Activated naive CD8-positive, alpha-beta T cell treated with anti-CD3 and anti-CD28 coated beads, Interleukin-2, amount 50 U/mL, for 24 hours (primary cell): ENCODE results near the gene CDC27.
"Not testable (repeated sequence)": the region's sequence is repeated elsewhere in the genome, so short reads cannot be mapped to it uniquely, and the experiment has no call there.

Experiments
- ATAC-seq: fragments of 150-1000 bp; cut with Tn5 transposase; one replicate; pipeline ENCODE4 v1.10.0; 2021
- DNase-seq: peaks from one replicate; pipeline ENCODE4 v3.0.0; 2021
- H3K27ac Mint-ChIP-seq: one replicate; pipeline ENCODE4 v1.8.0; 2021; ENCODE audit warnings: mild to moderate bottlenecking, mixed read lengths
- H3K27me3 Mint-ChIP-seq: one replicate; pipeline ENCODE4 v1.8.0; 2021; ENCODE audit warnings: mixed read lengths
- H3K36me3 Mint-ChIP-seq: one replicate; pipeline ENCODE4 v1.8.0; 2021; ENCODE audit warnings: low read depth, mixed read lengths
- H3K4me1 Mint-ChIP-seq: one replicate; pipeline ENCODE4 v1.8.0; 2021; ENCODE audit warnings: mixed read lengths
- H3K4me3 Mint-ChIP-seq: one replicate; pipeline ENCODE4 v1.8.0; 2021; ENCODE audit warnings: mild to moderate bottlenecking, moderate library complexity, mixed read lengths
- H3K9me3 Mint-ChIP-seq: one replicate; pipeline ENCODE4 v1.8.0; 2021; ENCODE audit warnings: mixed read lengths

Gene CDC27

DNA sequence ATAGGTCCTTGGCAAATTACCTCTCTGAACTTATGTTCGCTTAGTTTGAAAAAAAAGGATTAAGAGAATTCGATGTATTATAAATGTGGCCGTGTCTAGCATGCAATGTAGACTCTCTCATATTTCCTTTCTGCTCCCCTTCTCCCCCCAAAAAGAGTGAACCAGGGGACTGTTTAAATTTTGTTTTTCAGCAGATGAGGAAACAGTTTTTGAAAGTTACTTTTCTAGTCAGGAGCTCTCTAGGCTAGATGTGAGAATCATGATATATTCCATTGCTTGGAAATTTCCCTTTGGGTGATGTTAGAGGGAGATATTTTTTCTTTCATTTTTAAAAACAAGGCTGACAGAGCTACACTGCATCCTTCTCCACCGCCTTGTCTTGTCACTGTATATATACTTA is 1.1 kb upstream of the CDC27 start:
- no peaks in the 10 kb centered on the region for H3K27me3 Mint-ChIP-seq
- no peaks in the 10 kb centered on the region for H3K9me3 Mint-ChIP-seq
- peak overlapping the region; percentile 94 for H3K27ac Mint-ChIP-seq
- peaks cover 38% of the 10 kb centered on the region for H3K4me1 Mint-ChIP-seq
- no peak overlapping the region for H3K4me3 Mint-ChIP-seq
- peaks cover 4% of the 10 kb centered on the region for H3K36me3 Mint-ChIP-seq
- ATAC-seq (no peak), DNase-seq (no peak)

DNA sequence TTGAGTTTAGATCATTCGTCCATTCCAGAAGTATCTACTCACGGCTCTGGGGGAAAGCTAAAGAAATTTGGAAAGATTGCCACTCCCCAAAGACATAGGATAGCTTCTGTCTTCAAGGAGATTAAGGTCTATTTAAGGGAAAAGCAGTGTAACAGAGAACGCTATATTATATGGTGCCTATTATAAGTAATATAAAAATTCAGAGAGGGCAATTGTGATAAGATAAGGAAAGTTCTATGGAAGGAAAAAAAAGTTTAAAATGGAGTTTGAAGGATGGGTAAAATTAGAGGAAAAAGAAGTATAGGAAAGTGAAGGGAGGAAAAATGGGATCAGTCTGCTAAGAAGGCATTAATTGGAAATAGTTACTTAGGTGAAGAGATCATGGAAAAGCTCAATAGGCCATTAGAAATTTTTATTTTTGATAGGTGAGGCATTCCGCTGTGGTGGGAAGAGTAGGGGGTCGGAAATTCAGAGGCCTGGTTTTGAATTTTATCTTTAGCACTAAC is 690 bp upstream of the CDC27 start:
- peak overlapping the region; percentile 94 for H3K4me3 Mint-ChIP-seq
- peaks cover 4% of the 10 kb centered on the region for H3K36me3 Mint-ChIP-seq
- DNase-seq (no peak), ATAC-seq (no peak)
- H3K4me1 Mint-ChIP-seq, result peaks cover 40% of the 10 kb centered on the region
- peak overlapping the region; percentile 94 for H3K27ac Mint-ChIP-seq
- no peaks in the 10 kb centered on the region for H3K27me3 Mint-ChIP-seq
- no peaks in the 10 kb centered on the region for H3K9me3 Mint-ChIP-seq

DNA sequence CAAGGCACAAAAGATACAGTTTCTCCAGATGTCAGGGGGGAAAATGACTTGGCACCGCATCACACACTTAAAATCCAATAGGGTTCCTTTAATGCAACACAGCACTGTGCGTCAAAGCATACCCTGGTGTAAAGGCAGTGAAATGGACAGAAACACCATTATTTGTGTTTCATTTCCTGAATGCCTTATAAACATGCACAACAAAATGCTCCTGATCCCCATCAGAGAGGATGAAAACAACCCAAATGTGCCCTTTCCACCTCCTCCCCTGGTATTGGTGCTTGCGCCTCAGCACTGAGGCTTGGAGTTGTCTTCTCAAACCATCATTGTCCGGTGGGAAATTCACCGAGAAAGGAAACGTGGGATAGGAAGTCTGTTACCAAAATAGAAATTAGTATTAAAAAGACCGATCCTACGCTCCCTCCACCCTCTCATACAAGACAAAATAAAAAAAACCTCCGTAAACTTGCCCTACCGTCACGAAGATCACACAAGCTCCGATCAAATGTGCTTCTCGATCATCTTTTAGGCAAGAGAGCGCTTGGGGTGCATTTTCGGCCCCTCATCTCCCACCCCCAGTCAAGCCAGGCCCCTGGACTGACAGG is 722 bp downstream of the CDC27 start:
- ATAC-seq, result peak; percentile 17
- DNase-seq, result no peak

DNA sequence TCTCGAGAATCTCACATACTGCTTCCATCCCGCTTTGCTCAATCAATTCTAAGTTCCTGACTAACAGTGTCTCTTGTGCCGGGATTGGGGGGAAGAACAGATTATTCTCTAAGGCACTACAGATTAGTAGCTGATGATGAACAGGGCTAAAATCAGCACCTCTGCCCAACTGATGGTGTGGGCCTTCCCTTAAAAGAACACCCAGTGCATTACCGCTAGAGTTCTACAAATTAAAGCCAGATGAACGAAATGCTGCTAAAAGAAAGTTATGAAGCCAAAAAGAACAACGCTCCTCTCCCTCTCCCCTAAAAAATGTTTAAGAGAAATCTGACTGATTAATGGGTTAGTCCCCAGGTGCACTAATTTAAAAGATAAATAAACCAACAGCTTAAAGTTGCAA is 4.4 kb downstream of the CDC27 start:
- peaks cover 54% of the 10 kb centered on the region for H3K4me1 Mint-ChIP-seq
- no peak for DNase-seq
- H3K27ac Mint-ChIP-seq, result no peak overlapping the region
- no peaks in the 10 kb centered on the region for H3K9me3 Mint-ChIP-seq
- no peak overlapping the region for H3K4me3 Mint-ChIP-seq
- H3K27me3 Mint-ChIP-seq, result no peaks in the 10 kb centered on the region
- H3K36me3 Mint-ChIP-seq, result peaks cover 12% of the 10 kb centered on the region
- no peak for ATAC-seq

More for the DNA sequence above, 722 bp downstream of the CDC27 start:
- Mint-ChIP-seq H3K36me3 (peaks cover 7% of the 10 kb centered on the region), H3K4me1 (peaks cover 51% of the 10 kb centered on the region), H3K27me3 (no peaks in the 10 kb centered on the region), H3K9me3 (no peaks in the 10 kb centered on the region), H3K27ac (peak overlapping the region; percentile 94), H3K4me3 (peak overlapping the region; percentile 94)

DNA sequence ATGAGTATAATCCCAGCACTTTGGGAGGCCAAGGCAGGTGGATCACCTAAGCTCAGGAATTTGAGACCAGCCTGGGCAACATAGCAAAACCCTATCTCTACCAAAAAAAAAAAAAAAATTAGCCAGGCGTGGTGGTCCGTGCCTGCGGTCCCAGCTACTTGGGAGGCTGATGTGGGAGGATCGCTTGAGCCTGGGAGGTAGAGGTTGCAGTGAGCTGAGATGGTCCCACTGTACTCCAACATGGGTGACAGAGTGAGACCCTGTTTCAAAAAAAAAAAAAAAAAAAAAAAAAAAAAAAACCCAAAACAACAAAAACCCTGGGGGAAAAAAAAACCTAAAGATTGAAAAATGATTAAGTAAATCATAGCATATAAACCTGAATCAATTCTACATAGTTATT is 8.1 kb downstream of the CDC27 start:
- not testable (repeated sequence) for H3K4me3 Mint-ChIP-seq, H3K9me3 Mint-ChIP-seq, H3K27me3 Mint-ChIP-seq, DNase-seq, ATAC-seq, H3K27ac Mint-ChIP-seq
- peaks cover 28% of the 10 kb centered on the region for H3K36me3 Mint-ChIP-seq
- peaks cover 45% of the 10 kb centered on the region for H3K4me1 Mint-ChIP-seq

DNA sequence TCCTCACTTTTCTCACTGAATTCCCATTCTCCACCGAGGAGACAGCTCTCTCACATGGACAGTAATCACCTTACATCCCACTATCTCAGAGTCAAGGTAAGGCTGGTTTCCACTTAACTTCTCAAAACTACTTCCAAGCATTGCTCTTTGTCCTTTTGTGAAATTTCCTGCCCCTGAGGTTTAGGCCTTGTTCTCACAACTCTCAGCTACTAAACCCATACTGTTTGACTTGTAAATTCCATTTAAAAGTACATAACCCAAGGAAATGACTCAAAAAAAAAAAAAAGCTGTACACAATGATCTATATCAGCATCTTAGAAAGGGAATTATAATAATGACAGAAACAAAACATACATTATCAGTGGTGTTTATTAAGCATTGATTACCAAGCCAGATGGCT is 8.8 kb downstream of the CDC27 start:
- DNase-seq (no peak), ATAC-seq (no peak)
- Mint-ChIP-seq H3K36me3 (peaks cover 28% of the 10 kb centered on the region), H3K4me3 (no peak overlapping the region), H3K27ac (no peak overlapping the region), H3K27me3 (no peaks in the 10 kb centered on the region), H3K4me1 (peaks cover 42% of the 10 kb centered on the region), H3K9me3 (no peaks in the 10 kb centered on the region)

DNA sequence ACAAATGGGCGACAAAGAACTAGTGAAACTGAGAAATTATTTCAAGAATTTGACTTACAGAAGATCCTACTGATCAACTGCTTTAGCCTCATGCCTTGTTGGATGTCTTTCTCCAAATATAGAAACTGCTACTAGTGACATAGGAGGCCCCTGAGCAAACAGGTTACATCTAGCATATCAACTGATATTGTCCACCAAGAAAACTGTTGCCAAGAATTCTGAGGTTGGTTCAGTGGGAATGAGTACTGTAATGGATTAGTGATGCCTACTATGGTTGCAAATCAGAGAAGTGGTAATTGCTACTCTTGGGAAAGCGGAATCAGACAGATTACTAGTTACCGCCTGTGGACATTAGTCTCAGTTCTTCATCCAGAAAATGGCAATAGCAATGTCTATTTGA is 10.0 kb downstream of the CDC27 start:
- Mint-ChIP-seq H3K27ac (no peak overlapping the region), H3K4me1 (peaks cover 39% of the 10 kb centered on the region), H3K4me3 (no peak overlapping the region), H3K36me3 (peaks cover 25% of the 10 kb centered on the region), H3K27me3 (no peaks in the 10 kb centered on the region), H3K9me3 (no peaks in the 10 kb centered on the region)
- ATAC-seq, result no peak
- DNase-seq, result no peak

DNA sequence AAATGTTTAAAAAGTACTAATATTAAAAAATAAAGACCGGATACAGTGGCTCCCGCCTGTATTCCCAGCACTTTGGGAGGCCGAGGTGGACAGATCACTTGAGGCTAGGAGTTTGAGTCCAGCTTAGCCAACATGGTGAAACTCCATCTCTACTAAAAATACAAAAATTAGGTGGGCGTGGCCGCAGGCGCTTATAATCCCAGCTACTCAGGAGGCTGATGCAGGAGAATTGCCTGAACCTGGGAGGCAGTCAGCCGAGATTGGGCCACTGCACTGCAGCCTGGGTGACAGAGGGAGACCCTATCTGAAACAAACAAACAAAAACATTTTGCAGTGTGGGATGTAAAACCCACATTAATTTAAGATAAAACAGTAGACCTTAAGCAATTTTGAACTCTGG is 11.8 kb downstream of the CDC27 start:
- Mint-ChIP-seq H3K27ac (no peak overlapping the region), H3K36me3 (peaks cover 30% of the 10 kb centered on the region), H3K4me1 (peaks cover 30% of the 10 kb centered on the region), H3K9me3 (no peaks in the 10 kb centered on the region), H3K27me3 (no peaks in the 10 kb centered on the region), H3K4me3 (no peak overlapping the region)
- ATAC-seq (no peak), DNase-seq (no peak)

DNA sequence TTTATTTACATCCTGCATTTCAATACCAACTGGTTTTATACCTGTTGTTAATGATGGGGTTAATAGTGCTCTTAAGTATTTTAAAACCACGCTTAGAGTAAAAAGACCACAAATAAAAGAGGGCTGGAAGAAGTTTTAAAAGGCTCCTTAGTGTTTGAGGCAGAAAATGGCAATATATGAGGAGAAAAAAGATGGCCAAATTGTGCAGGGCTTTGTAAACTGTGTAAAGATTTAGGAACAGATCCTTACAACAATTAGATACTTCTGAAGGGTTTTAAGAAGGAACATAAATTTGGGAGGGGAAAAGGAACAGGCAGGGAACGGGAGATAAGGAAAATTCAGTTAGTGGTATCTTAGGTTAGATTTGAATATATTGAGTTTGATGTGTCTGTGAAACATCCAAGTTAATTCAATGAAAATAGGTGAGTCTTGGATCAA is 12.7 kb downstream of the CDC27 start:
- H3K9me3 Mint-ChIP-seq, result no peaks in the 10 kb centered on the region
- no peak overlapping the region for H3K4me3 Mint-ChIP-seq
- peaks cover 26% of the 10 kb centered on the region for H3K4me1 Mint-ChIP-seq
- ATAC-seq, result no peak
- no peaks in the 10 kb centered on the region for H3K27me3 Mint-ChIP-seq
- no peak overlapping the region for H3K27ac Mint-ChIP-seq
- H3K36me3 Mint-ChIP-seq, result peaks cover 30% of the 10 kb centered on the region
- DNase-seq, result no peak

DNA sequence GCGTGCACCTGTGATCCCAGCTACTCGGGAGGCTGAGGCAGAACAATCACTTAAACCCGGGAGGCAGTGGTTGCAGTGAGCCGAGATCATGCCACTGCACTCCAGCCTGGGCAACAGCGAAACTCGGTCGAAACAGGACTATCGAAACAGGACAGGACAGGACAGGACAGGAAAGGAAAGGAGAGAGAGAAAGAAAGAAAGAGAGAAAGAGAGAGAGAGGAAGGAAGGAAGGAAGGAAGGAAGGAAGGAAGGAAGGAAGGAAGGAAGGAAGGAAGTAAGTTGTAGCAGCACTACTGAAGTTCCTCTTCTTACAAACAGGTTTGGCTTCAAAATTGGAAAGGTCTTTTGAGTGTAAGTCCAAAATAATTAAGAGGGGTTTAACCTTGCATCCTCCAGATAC is 14.3 kb downstream of the CDC27 start:
- not testable (repeated sequence) for H3K27ac Mint-ChIP-seq, ATAC-seq, DNase-seq, H3K9me3 Mint-ChIP-seq, H3K4me3 Mint-ChIP-seq, H3K27me3 Mint-ChIP-seq
- Mint-ChIP-seq H3K4me1 (peaks cover 23% of the 10 kb centered on the region), H3K36me3 (peaks cover 32% of the 10 kb centered on the region)

DNA sequence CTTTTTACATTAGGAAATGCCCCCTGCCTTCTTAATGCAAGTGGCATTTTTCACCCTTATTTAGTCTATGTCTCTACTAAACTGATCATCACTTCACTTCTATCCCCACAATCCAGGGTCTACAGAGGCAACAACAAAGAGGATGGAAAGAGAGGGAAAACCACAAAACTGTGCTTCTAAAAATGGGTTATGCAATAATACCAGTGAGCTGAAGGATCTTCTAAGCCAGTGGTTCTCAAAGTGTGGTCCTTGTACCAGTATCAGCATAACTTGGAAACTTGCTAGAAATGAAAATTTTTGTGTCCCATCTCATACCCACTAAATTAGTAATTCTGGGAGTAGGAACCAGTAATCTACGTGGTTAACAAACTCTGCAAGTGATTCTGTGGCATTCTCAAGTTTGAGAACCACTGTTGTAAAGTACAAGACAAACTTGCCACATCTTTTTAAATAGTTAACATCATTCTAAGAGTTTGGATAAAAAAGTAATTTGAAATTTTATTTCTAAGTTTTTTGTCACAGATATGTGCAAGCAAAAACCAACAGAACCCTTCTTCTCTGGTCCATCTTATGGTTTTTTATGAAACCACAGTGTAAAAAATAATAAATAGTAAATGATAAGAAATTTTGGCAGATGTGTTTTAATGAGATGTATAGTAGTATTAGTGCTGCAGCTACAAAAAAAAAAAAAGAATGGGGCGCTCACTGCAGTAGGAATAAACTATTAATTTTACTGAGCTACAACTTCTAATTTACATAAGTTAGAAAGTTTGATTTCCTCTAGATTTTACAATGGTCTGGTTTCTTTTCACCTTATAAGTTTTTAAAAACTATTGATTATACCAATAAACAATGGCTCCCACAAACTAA is 16.2 kb downstream of the CDC27 start:
- Mint-ChIP-seq H3K36me3 (peaks cover 36% of the 10 kb centered on the region), H3K4me3 (no peak overlapping the region), H3K27ac (no peak overlapping the region), H3K4me1 (peaks cover 17% of the 10 kb centered on the region), H3K9me3 (no peaks in the 10 kb centered on the region), H3K27me3 (no peaks in the 10 kb centered on the region)
- ATAC-seq (no peak), DNase-seq (no peak)

DNA sequence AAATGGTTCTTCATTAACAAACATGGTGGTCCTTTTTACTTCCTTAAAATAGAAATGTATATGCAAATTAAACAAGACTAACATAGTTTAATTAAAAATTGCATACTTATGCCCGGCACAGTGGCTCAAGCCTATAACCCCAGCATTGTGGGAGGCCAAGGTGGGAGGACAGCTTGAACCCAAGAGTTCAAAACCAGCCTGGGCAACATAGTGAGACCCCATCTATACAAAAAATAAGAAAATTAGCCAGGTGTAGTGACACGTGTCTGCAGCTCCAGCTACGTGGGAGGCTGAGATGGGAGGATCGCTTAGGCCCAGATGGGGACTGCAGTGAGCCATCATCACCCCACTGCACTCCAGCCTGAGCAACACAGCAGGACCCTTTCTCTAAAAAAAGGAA is 18.4 kb downstream of the CDC27 start:
- H3K27me3 Mint-ChIP-seq, result no peaks in the 10 kb centered on the region
- no peaks in the 10 kb centered on the region for H3K9me3 Mint-ChIP-seq
- no peak overlapping the region for H3K4me3 Mint-ChIP-seq
- H3K36me3 Mint-ChIP-seq, result peaks cover 42% of the 10 kb centered on the region
- DNase-seq, result no peak
- peaks cover 10% of the 10 kb centered on the region for H3K4me1 Mint-ChIP-seq
- no peak for ATAC-seq
- no peak overlapping the region for H3K27ac Mint-ChIP-seq

DNA sequence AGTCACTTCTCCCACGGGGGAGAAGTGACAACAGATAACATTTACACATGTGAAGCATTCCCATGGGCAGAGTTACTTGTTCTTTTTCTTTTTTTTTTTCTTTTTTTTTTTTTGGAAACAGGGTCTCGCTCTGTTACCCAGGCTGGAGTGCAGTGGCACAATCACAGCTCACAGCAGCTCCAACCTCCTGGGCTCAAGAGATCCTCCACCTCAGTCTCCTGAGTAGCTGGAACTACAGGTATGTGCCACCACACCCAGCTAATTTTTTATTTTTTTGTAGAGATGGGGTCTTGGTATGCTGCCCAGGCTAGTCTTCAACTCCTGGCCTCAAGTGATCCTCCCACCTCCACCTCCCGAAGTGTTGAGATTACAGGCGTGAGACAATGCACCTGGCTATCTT is 20.2 kb downstream of the CDC27 start:
- not testable (repeated sequence) for H3K4me1 Mint-ChIP-seq, ATAC-seq
- H3K36me3 Mint-ChIP-seq, result peaks cover 47% of the 10 kb centered on the region

DNA sequence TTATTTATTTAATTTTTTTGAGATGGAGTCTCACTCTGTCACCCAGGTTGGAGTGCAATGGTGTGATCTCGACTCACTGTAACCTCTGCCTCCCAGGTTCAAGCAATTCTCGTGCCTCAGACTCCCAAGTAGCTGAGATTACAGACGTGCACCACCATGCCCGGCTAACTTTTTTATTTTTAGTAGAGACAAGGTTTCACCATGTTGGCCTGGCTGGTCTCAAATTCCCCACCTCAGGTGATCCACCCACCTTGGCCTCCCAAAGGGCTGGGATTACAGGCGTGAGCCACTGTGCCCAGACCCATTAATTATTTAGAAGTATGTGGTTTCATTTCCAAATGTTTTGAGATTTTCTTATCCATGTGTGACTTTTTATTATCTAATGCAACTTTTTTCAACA is 22.2 kb downstream of the CDC27 start:
- H3K4me3 Mint-ChIP-seq, result not testable (repeated sequence)

More for the DNA sequence above, 20.2 kb downstream of the CDC27 start:
- not testable (repeated sequence) for H3K27ac Mint-ChIP-seq, H3K9me3 Mint-ChIP-seq, H3K27me3 Mint-ChIP-seq, DNase-seq, H3K4me3 Mint-ChIP-seq

DNA sequence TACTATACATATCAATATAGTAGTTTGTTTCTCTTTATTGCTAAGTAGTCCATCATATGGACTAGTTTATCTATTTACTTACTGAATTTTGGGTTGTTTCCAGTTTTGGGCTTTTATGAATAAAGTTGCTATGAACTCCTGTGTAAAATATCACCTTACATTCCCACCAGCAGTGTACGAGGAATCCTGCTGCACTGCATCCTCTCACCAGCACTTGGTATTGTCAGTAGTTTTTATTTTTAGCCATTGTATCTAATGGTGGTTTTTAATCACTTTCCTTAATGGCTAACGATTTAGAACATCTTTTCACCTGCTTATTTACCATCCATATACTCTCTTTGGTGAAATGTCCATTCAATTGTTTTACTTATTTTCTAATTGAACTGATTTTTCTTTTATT is 24.0 kb downstream of the CDC27 start:
- H3K4me1 Mint-ChIP-seq, result peaks cover 17% of the 10 kb centered on the region
- DNase-seq (no peak), ATAC-seq (no peak)
- H3K27me3 Mint-ChIP-seq, result no peaks in the 10 kb centered on the region
- peaks cover 53% of the 10 kb centered on the region for H3K36me3 Mint-ChIP-seq
- H3K9me3 Mint-ChIP-seq, result no peaks in the 10 kb centered on the region
- H3K4me3 Mint-ChIP-seq, result no peak overlapping the region
- no peak overlapping the region for H3K27ac Mint-ChIP-seq

More for the DNA sequence above, 22.2 kb downstream of the CDC27 start:
- H3K36me3 Mint-ChIP-seq, result peaks cover 47% of the 10 kb centered on the region
- DNase-seq, H3K27me3 Mint-ChIP-seq, H3K9me3 Mint-ChIP-seq, H3K27ac Mint-ChIP-seq, ATAC-seq: not testable (repeated sequence)
- peaks cover 16% of the 10 kb centered on the region for H3K4me1 Mint-ChIP-seq
